DMS114 treated with DMSO at 0.1 percent for 48 hours (cell line): ENCODE results near the gene KDM5A.

Source experiments
- DNase-seq: peaks from one replicate; lab custom pipeline; 2025; ENCODE audit not compliant: unreplicated experiment; lab: John Stamatoyannopoulos, UW

Gene KDM5A

DNA sequence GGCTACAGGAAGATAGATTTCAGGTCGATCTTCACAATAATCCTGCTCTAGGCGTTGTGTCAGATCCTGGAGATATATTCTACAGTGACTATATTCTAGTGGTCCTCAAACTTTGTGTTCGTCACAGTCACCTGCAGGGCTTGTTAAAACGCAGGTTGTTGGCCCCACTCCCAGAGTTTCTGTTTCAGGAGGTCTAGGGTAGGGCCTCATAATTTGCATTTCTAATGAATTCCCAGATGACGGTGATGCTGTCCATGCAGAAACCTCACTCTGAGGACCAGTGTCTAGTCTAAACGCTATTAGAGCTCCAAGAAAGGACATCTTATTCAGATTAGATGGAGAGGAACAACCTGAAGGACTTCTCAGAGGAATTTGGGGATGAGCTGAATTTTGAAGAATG is 113.3 kb downstream of the KDM5A start:
- DNase-seq = no peak

DNA sequence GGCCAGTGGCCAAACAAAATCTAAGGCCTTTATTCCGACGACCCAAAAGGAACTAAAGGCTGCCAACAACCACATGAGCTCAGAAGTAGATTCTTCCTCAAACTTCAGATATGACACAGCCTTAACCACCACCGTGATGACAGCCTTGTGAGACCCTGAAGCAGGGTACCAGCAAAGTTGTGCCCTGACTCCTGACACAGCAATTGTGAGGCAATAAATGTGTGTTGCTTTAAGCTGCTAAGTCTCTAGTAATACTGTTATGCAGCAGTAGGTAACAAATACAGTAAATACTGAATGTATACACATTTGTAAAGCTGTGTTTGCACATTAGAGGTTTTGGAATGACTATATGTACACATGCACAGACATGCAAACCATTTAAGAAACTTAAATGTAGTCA is 115.7 kb downstream of the KDM5A start:
- DNase-seq = no peak

DNA sequence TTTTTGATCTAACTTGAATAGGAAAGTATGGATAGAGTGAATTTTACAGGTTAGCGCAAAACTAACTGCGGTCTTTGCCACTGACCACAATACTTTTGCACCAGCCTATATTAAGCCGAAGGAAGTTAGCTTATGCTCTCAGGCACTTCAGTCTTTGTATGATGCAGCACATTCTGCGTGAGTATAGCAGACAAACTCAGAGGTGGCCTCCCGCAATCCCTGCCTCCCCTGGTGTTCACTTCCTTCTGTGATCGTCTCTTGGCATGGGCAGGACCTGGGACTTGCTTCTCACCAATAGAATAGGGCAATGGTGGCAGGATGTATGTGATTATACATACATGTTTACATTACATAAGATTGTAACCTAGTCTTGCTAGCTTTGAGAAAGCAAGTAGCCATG is 116.2 kb downstream of the KDM5A start:
- DNase-seq = no peak

DNA sequence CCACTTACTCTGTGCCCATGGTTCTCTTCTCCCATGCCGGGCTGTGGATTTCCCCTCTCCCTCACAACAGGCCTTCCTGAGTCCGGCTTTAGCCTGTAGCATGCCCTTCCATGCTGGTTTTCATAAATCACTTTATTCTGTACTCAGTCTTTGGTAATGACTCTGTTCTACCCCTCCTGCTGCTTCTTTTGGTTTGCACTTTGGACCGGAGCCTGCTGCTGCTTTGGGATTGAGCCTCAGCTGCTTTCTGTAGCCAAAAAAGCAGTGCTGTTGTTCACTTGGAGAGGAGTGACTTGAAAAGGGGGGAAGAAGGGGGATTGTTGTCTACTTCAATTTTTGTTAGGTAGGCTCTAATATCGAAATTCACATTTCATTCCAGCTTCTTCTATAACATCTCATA is 118.0 kb downstream of the KDM5A start:
- DNase-seq = no peak

DNA sequence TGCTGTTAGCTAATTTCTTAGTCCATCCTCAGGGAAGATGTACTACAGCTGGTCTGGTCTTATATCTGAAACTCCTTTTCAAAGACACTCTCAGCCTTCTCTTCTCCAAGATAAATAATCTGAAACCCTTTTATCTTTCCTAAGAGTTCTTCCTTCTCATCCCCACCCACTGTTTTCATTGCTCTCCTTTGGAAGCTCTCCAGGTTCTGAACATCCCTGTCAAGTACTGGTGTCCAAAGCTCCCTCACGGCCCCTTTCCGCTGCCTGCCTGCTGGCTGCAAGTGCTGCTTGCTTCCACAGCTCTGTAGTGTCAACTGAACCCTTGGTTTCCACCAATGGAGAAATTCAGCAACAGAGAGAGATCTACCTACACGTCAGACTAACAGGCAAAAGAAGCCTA is 119.9 kb downstream of the KDM5A start:
- no peak for DNase-seq

DNA sequence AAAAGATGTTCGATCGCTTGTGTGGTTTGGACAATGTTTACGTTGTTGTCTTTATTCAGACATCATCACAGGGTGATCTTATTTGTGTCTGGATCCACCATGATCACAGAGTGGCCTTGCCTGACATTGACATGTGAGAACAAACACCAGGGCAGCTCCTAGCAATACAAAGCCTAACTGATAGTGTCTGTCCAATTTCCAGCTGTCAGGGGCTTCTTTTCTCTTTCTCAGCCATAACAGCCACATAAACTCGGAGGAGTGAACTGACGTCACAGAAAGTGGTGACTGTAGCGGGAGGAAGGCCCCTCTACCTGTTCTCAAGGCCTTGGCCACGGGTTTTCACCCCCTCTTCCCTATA is 120.7 kb downstream of the KDM5A start:
- no peak for DNase-seq

DNA sequence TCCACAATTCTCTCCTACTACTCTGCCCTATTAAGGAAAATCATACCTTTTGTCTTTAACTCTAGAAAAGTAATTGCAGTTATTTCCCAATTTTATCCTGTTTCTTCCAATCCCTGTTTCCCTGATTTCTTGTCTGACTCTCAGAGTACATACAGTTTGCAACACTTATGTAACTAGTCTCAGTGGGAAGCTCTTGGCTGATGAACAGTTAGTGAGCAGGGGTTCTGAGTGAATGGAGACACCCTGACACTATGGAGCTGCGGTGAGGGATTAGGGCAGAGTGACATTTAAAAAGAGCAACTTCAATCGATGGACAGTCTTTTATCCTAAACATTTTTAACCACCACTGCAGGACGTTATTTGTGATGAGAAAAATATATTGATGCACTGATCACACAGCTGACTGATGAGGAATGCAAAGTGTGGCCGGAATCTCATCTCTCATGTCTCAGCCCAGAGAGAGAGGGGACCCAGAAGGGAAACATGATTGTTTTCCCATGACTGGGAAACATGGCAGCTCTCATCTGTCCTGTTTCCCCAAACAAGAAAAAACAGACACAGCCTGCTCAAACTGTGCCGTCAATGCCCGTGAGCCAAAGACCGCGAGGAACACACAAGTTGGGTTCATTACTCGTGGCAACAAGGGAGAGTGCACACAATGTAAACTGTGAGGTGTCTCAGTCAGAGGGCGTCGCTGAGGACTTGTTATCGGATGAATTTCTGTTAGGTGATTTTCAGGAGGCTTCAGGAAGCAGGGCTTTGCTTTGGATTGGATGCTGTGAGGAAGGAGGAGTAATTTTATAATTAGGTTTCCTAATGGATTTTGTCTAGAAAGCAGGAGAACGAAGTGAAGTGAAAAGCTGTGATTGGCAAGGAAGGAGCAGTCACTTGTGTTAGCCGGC is 121.3 kb downstream of the KDM5A start:
- no peak for DNase-seq

GRCh38 chr12:265096-265495 is 124.0 kb downstream of the KDM5A start:
- DNase-seq = no peak

GRCh38 chr12:264269-264668 is 124.9 kb downstream of the KDM5A start:
- no peak for DNase-seq

- no peak for DNase-seq
These were observed 125.5 kb downstream of the KDM5A start for GRCh38 chr12:263574-263973.

DNA sequence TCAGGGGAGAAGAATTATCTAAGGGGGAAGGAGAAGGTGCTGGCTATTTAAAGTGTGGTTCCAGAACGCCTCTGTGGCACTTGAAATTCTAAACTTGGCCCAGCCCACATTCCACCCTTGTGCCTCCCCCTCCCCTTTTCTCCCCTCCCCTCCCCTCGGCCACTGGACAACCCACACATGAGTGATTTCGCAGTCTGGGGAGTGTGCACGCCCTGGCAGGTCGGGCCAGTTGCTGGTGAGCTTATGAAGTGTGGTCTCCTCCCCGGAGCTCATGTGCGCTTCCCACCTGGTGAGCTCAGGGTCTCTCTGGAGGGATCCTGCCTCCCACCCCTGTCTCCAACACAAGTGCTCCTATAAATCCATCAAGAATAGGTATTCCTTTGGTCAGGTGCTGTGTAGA is 126.3 kb downstream of the KDM5A start, which contains the start of gene SLC6A13:
TSS of gene SLC6A13 (minus strand) at position 20 of the 400 bp plus-strand sequence. CDS start 2,784 bp downstream, outside the sequence.
- DNase-seq = no peak

DNA sequence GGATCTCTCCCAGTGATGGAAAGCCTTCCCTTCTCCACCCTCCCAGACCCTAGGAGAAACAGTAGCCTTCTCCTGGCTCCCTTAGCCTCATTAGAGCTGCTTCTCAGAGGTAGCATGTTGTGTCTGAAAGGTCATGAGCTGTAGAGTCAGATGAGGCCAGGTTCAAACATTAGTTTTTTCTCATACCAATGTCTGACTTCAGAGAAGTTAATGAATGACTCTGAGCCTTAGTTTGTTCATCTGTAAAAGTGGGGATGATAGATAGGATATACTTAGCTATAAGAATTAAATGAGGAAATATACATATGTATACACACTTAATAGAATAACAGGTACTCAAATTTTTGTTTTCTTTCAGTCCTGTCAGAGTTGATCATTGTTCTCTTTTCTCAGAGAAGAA is 127.0 kb downstream of the KDM5A start:
- DNase-seq = no peak

GRCh38 chr12:257521-258321 is 131.4 kb downstream of the KDM5A start:
- no peak for DNase-seq

- no peak for DNase-seq
These were observed 132.2 kb downstream of the KDM5A start for GRCh38 chr12:256958-257357.

- no peak for DNase-seq
These were observed 132.9 kb downstream of the KDM5A start for GRCh38 chr12:256225-256624.

DNA sequence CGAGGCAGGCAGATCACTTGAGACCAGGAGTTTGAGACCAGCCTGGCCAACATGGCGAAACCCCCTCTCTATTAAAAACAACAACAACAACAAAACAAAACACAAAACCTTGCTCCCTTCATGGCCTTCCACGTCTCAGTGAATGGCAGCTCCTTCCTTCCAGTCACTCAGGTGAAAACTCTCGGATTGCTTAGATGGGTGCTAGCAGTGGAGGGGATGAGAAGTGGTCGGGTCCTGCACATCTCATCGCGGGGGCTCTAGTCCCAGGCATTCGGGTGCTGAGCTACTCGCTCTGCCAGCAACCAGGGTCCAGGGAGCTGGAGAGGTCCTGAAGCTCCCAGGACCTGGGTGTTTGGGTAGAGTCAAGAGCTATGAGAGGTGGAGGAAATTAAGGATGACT is 134.2 kb downstream of the KDM5A start:
- DNase-seq = no peak

GRCh38 chr12:254039-254438 is 135.1 kb downstream of the KDM5A start:
- no peak for DNase-seq

DNA sequence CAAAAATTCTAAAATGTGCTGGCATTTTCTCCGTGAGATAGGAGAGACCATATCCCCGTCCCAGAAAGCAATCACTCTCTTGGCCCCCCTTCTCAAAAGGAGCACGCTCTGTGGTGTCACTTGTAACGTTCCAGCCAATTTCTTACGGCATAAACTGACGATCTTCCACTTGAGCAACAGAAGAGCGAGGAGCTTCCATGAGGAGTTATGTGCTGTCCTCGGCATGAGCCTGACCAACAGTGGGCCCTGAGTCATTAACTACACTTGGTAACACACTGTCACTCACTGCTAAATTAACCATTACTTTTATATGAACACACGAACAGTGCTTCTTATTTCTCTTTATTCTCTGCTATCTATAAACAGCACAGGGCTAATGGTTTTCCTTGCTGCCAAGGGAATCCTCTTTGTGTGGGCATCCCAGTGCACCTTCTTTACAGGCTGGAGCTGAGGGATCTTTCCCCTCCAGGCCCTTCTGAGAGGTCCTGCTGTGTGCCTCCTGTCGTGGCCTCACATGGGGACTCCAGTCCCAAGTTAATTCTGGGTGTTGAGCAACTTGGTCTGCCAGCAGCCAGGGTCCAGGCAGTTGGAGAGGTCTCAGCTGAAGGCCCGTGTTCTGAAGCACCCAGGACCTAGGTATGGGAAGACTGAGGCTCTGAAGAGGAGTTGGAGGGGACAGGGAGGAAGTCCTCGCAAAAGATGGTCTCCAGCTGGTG is 135.8 kb downstream of the KDM5A start:
- DNase-seq = no peak

GRCh38 chr12:252636-253035 is 136.5 kb downstream of the KDM5A start:
- no peak for DNase-seq

- no peak for DNase-seq
These were observed 141.8 kb downstream of the KDM5A start for GRCh38 chr12:247271-247670.

DNA sequence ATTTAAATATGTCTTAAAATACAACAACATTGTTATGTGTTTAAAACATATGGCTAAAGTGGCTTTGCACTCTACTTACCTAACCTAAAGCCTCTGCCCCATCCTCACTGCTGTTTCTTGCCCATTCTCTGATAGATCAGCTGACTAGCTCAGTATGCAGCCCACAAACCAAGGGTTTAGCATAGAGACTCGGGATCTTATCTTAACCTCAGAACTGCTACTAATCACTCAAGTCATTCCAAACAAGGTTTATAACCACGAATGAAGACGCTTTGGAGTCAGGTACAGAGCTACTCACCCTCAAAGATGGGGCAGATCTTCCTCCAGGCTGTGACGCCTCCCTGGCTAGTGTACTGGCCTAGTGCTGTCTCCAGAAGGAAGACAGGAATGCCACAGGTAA is 145.7 kb downstream of the KDM5A start:
- no peak for DNase-seq

DNA sequence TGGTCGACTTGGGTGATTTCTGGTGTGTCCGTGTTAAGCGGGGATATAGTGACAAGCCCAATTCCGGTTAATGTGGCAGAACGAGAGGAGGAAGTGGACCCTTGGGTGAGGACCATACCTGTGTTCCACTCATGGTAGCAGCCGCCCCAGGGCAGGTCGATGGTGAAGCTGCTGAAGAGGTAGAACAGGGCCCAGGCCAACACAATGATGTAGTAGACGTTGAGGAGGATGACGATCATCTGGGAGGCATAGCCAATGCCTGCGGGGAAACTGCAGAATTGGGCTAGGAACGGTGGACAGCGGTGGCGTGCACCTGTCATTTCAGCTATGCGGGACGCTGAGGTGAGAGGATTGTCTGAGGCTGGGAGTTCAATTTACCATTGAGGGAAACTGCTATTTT is 146.6 kb downstream of the KDM5A start:
- DNase-seq = no peak
